Measurements from ENCODE around the gene THSD4. TPM values are rescaled to one million over a fixed set of nuclear protein-coding genes. Genes with fewer than 3 reads are reported as not detected.

Gene THSD4
- total RNA-seq, 2 experiments from 2014 or later, result 0.08 TPM; not detected in 1

DNA sequence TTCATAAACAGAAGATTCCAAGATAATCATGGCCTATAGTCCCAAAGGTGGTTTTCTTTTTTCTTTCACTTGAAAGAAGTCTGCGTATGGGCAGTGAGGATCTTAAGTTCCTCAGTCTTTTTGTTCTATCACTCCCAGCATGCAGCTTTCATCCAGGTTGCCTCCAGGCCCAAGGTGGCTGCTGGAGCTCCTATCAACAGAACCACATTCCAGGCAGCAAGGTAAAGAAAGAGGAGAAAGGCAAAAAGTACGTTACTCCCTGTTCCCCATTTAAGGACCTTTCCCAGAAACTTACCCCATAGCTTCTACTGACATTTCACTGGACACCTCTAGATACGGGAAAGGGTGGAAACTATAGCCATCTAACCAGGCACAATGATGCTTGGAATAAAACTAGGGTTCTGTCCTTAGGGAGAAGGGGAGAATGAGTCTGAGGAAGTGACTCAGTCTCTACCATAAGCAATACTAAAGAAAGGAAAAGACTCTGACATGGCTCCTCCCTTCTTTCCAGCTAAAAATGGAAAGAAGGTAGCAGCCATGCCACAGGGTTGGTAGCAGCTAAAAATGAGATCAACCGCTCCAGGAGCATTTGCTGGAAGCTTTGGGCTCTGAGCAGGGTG, 381.2 kb downstream of the THSD4 start:
- ChIA-PET CTCF (no interaction called here), POLR2A (no interaction called here)
- Mint-ChIP-seq H3K4me3 (no peak overlapping the region), H3K27ac (no peak overlapping the region), H3K27me3 (peaks cover 5% of the 10 kb centered on the region), H3K9me3 (peaks cover 2% of the 10 kb centered on the region), H3K36me3 (ENCODE audit: low read depth) (no peaks in the 10 kb centered on the region), H3K4me1 (no peaks in the 10 kb centered on the region)
- DNase-seq, result no peak

- no peak for DNase-seq
- Mint-ChIP-seq H3K4me3 (no peak overlapping the region), H3K9me3 (peaks cover 2% of the 10 kb centered on the region), H3K27ac (no peak overlapping the region), H3K4me1 (no peaks in the 10 kb centered on the region), H3K36me3 (ENCODE audit: low read depth) (no peaks in the 10 kb centered on the region), H3K27me3 (peaks cover 13% of the 10 kb centered on the region)
- CTCF ChIA-PET, result no interaction called here
- POLR2A ChIA-PET, result no interaction called here
Measured at GRCh38 chr15:71501344-71502076, 386.2 kb downstream of the THSD4 start.

GRCh38 chr15:71502077-71502432, 386.8 kb downstream of the THSD4 start:
- Mint-ChIP-seq H3K36me3 (ENCODE audit: low read depth) (no peaks in the 10 kb centered on the region), H3K9me3 (peaks cover 2% of the 10 kb centered on the region), H3K4me1 (no peaks in the 10 kb centered on the region), H3K27ac (no peak overlapping the region), H3K27me3 (peaks cover 15% of the 10 kb centered on the region), H3K4me3 (no peak overlapping the region)
- POLR2A ChIA-PET, result no interaction called here
- no peak for DNase-seq
- CTCF ChIA-PET, result no interaction called here

- Mint-ChIP-seq H3K36me3 (ENCODE audit: low read depth) (no peaks in the 10 kb centered on the region), H3K4me1 (no peaks in the 10 kb centered on the region), H3K9me3 (no peaks in the 10 kb centered on the region), H3K27me3 (peaks cover 13% of the 10 kb centered on the region), H3K4me3 (no peak overlapping the region), H3K27ac (no peak overlapping the region)
- DNase-seq, result no peak
- ChIA-PET CTCF (no interaction called here), POLR2A (no interaction called here)
Measured at GRCh38 chr15:71505962-71506361, 390.7 kb downstream of the THSD4 start.

- Mint-ChIP-seq H3K27ac (no peak overlapping the region), H3K27me3 (peaks cover 13% of the 10 kb centered on the region), H3K36me3 (ENCODE audit: low read depth) (no peaks in the 10 kb centered on the region), H3K4me1 (no peaks in the 10 kb centered on the region), H3K9me3 (no peaks in the 10 kb centered on the region), H3K4me3 (no peak overlapping the region)
- ChIA-PET CTCF (no interaction called here), POLR2A (no interaction called here)
- no peak for DNase-seq
Measured at GRCh38 chr15:71506946-71507345, 391.7 kb downstream of the THSD4 start.

GRCh38 chr15:71508081-71508682, 392.9 kb downstream of the THSD4 start:
- H3K36me3 Mint-ChIP-seq (ENCODE audit: low read depth), result no peaks in the 10 kb centered on the region
- no peaks in the 10 kb centered on the region for H3K9me3 Mint-ChIP-seq
- POLR2A ChIA-PET, result no interaction called here
- no peak for DNase-seq
- H3K27me3 Mint-ChIP-seq, result peaks cover 15% of the 10 kb centered on the region
- H3K27ac Mint-ChIP-seq, result no peak overlapping the region
- CTCF ChIA-PET, result interaction anchor here (0.6 kb wide), 1 partner anchor 236 kb away, joined by 3 read pairs; no protein-coding TSS in a partner anchor
- H3K4me1 Mint-ChIP-seq, result no peaks in the 10 kb centered on the region
- H3K4me3 Mint-ChIP-seq, result no peak overlapping the region

GRCh38 chr15:71509139-71509538, 393.9 kb downstream of the THSD4 start:
- ChIA-PET CTCF (no interaction called here), POLR2A (no interaction called here)
- Mint-ChIP-seq H3K4me3 (no peak overlapping the region), H3K9me3 (no peaks in the 10 kb centered on the region), H3K27me3 (peaks cover 23% of the 10 kb centered on the region), H3K4me1 (no peaks in the 10 kb centered on the region), H3K36me3 (ENCODE audit: low read depth) (no peaks in the 10 kb centered on the region), H3K27ac (no peak overlapping the region)
- no peak for DNase-seq

- no peak for DNase-seq
- no peak overlapping the region for H3K27ac Mint-ChIP-seq
- H3K4me1 Mint-ChIP-seq, result no peaks in the 10 kb centered on the region
- no peaks in the 10 kb centered on the region for H3K36me3 Mint-ChIP-seq (ENCODE audit: low read depth)
- CTCF ChIA-PET, result no interaction called here
- H3K4me3 Mint-ChIP-seq, result no peak overlapping the region
- H3K9me3 Mint-ChIP-seq, result no peaks in the 10 kb centered on the region
- peaks cover 21% of the 10 kb centered on the region for H3K27me3 Mint-ChIP-seq
- POLR2A ChIA-PET, result no interaction called here
Measured at GRCh38 chr15:71510763-71511162, 395.5 kb downstream of the THSD4 start.

DNA sequence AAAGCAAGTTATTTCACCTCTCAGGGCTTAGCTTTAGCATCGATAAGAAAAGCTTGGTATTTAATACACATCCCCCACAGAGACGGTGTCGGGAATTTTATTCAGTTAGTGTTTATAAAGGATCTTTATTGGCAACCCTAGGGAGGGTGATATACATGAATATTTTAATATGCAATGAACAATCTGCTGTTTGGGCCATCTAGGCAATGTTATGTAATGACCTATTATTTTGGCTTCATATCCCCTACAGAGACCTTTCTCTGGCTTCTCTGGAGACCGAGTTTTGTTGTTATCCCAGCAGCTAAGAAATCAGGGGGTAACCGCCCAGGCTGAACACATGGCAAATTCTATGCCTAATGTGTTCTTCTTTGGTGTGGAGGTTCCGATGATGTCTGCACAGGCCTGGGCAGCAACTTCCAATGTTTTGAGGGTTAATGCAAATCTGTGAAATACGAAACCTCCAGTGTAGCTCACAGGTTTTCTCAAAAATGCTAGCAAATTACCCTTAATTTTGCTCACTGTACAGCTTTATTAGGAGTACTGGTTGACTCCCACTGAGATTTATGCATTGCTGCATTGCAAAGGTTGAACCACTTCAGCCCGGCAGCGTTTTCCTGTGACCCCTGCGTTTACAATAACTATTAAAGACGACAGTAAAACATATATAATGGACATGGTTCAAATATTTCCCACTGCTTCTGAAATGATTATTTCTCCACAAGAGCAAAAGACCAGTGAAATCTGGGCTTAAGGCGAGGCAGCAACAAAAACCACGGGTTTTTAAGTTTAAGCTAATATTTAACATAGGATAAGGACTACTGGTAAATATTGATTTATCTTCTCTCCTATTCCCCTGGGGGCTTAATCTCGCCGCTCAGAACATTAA, 396.8 kb downstream of the THSD4 start:
- H3K9me3 Mint-ChIP-seq, result no peaks in the 10 kb centered on the region
- ChIA-PET POLR2A (no interaction called here), CTCF (interaction anchor here (1.6 kb wide), 1 partner anchor 232 kb away, joined by 3 read pairs; no protein-coding TSS in a partner anchor)
- DNase-seq, result no peak
- no peak overlapping the region for H3K27ac Mint-ChIP-seq
- no peaks in the 10 kb centered on the region for H3K4me1 Mint-ChIP-seq
- H3K4me3 Mint-ChIP-seq, result no peak overlapping the region
- H3K27me3 Mint-ChIP-seq, result peaks cover 18% of the 10 kb centered on the region
- no peaks in the 10 kb centered on the region for H3K36me3 Mint-ChIP-seq (ENCODE audit: low read depth)

- no peaks in the 10 kb centered on the region for H3K4me1 Mint-ChIP-seq
- CTCF ChIA-PET, result interaction anchor here (1.6 kb wide), 1 partner anchor 231 kb away, joined by 3 read pairs; no protein-coding TSS in a partner anchor
- no peak overlapping the region for H3K27ac Mint-ChIP-seq
- H3K4me3 Mint-ChIP-seq, result no peak overlapping the region
- POLR2A ChIA-PET, result no interaction called here
- no peaks in the 10 kb centered on the region for H3K36me3 Mint-ChIP-seq (ENCODE audit: low read depth)
- peaks cover 24% of the 10 kb centered on the region for H3K27me3 Mint-ChIP-seq
- H3K9me3 Mint-ChIP-seq, result no peaks in the 10 kb centered on the region
- DNase-seq, result no peak
Measured at GRCh38 chr15:71512682-71513006, 397.4 kb downstream of the THSD4 start.

GRCh38 chr15:71515375-71516186, 400.3 kb downstream of the THSD4 start:
- H3K36me3 Mint-ChIP-seq (ENCODE audit: low read depth), result no peaks in the 10 kb centered on the region
- no peaks in the 10 kb centered on the region for H3K4me1 Mint-ChIP-seq
- no peak for DNase-seq
- no peaks in the 10 kb centered on the region for H3K9me3 Mint-ChIP-seq
- ChIA-PET CTCF (no interaction called here), POLR2A (no interaction called here)
- H3K27me3 Mint-ChIP-seq, result peaks cover 29% of the 10 kb centered on the region
- no peak overlapping the region for H3K4me3 Mint-ChIP-seq
- no peak overlapping the region for H3K27ac Mint-ChIP-seq

- CTCF ChIA-PET, result no interaction called here
- POLR2A ChIA-PET, result interaction anchor here (0.5 kb wide), 1 partner anchor 523 kb away, joined by 3 read pairs; no protein-coding TSS in a partner anchor
- no peaks in the 10 kb centered on the region for H3K36me3 Mint-ChIP-seq (ENCODE audit: low read depth)
- H3K9me3 Mint-ChIP-seq, result no peaks in the 10 kb centered on the region
- no peak overlapping the region for H3K27ac Mint-ChIP-seq
- no peak overlapping the region for H3K4me3 Mint-ChIP-seq
- DNase-seq, result no peak
- peaks cover 29% of the 10 kb centered on the region for H3K27me3 Mint-ChIP-seq
- H3K4me1 Mint-ChIP-seq, result no peaks in the 10 kb centered on the region
Measured at GRCh38 chr15:71517751-71518150, 402.5 kb downstream of the THSD4 start.

- H3K4me3 Mint-ChIP-seq, result no peak overlapping the region
- no peak for DNase-seq
Measured at GRCh38 chr15:71518661-71519060, 403.4 kb downstream of the THSD4 start.

More at GRCh38 chr15:71518661-71519060, 403.4 kb downstream of the THSD4 start:
- ChIA-PET POLR2A (no interaction called here), CTCF (no interaction called here)
- Mint-ChIP-seq H3K27ac (no peak overlapping the region), H3K27me3 (peaks cover 23% of the 10 kb centered on the region), H3K4me1 (no peaks in the 10 kb centered on the region), H3K9me3 (no peaks in the 10 kb centered on the region), H3K36me3 (ENCODE audit: low read depth) (no peaks in the 10 kb centered on the region)
